Ectodermal cell (in vitro differentiated cells): Measurements from ENCODE around the gene BUD31.

Experiments
- H3K27ac ChIP-seq: 2 replicates; pipeline ENCODE4 v1.7.0; 2013; ENCODE audit warnings: mild to moderate bottlenecking, low read depth, low read length; ENCODE audit not compliant: insufficient read depth, poor library complexity, severe bottlenecking
- H3K27me3 ChIP-seq: 2 replicates; pipeline ENCODE4 v1.7.0; 2013; ENCODE audit warnings: mild to moderate bottlenecking, low read length; ENCODE audit not compliant: insufficient read depth, control insufficient read depth, poor library complexity, severe bottlenecking
- H3K36me3 ChIP-seq: one replicate; pipeline ENCODE4 v1.7.0; 2013; ENCODE audit warnings: low read length; ENCODE audit not compliant: control insufficient read depth, insufficient read depth
- H3K4me1 ChIP-seq: one replicate; pipeline ENCODE4 v1.7.0; 2013; ENCODE audit warnings: low read length; ENCODE audit not compliant: control insufficient read depth, insufficient read depth
- H3K4me3 ChIP-seq: 2 replicates; pipeline ENCODE4 v1.7.0; 2013; ENCODE audit warnings: low read depth, low read length, control low read depth; ENCODE audit not compliant: insufficient read depth
- H3K9me3 ChIP-seq: 2 replicates; pipeline ENCODE4 v1.7.0; 2013; ENCODE audit warnings: mild to moderate bottlenecking, low read length, moderate library complexity; ENCODE audit not compliant: control insufficient read depth
- WGBS, 2 experiments: methylation state at CpG; one replicate each; pipeline ENCODE4 v1.1.7; 2013; ENCODE audit warnings: missing lambda C conversion rate in 2 of 2; 5-methylcytosine and 5-hydroxymethylcytosine counted together

BUD31 gene

GRCh38 chr7:99433158-99433557 lies 24.4 kb downstream of the BUD31 start:
- Histone ChIP-seq H3K9me3 (no peaks in the 10 kb centered on the region), H3K4me3 (no peak overlapping the region), H3K36me3 (peaks cover 41% of the 10 kb centered on the region), H3K27me3 (no peaks in the 10 kb centered on the region), H3K4me1 (peaks cover 3% of the 10 kb centered on the region), H3K27ac (no peak overlapping the region)
- WGBS, 2 experiments: 93 to 94% methylated on average over 9 of the region's 9 CpGs

DNA sequence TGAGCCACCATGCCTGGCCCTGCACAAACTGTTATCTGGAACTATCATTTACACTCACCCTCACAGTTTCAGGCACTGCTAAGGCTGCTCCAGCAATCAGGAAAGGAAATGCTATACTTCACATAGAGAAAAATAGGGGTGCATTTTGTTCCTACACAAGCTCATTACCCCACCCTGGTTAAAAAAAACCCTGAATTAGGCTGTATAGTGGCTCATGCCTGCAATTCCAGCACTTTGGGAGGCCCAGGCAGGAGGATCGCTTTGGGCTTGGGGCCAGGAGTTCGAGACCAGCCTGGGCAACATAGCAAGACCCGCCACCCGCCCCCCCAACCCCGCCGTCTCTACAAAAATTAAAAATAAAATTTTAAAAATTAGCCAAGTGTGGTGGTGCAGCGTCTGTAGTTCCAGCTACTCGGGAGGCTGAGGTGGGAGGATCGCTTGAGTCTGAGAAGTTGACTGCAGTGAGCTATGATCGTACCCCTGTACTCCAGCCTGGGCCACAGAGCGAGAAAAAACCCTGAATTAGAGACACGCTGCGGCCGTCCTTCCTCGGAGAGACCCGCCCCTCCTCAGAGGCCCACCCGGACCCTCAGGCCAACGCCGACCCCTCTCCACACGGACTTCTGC lies 29.3 kb downstream of the BUD31 start:
- H3K27me3 ChIP-seq: no peaks in the 10 kb centered on the region
- peak overlapping the region; percentile 69 for H3K27ac ChIP-seq
- no peaks in the 10 kb centered on the region for H3K9me3 ChIP-seq
- WGBS, 2 experiments: 22 to 26% methylated on average over 18 to 20 of the region's 20 CpGs
- H3K4me3 ChIP-seq: peak overlapping the region; percentile 91
- H3K4me1 ChIP-seq: peaks cover 13% of the 10 kb centered on the region
- H3K36me3 ChIP-seq: peaks cover 30% of the 10 kb centered on the region

DNA sequence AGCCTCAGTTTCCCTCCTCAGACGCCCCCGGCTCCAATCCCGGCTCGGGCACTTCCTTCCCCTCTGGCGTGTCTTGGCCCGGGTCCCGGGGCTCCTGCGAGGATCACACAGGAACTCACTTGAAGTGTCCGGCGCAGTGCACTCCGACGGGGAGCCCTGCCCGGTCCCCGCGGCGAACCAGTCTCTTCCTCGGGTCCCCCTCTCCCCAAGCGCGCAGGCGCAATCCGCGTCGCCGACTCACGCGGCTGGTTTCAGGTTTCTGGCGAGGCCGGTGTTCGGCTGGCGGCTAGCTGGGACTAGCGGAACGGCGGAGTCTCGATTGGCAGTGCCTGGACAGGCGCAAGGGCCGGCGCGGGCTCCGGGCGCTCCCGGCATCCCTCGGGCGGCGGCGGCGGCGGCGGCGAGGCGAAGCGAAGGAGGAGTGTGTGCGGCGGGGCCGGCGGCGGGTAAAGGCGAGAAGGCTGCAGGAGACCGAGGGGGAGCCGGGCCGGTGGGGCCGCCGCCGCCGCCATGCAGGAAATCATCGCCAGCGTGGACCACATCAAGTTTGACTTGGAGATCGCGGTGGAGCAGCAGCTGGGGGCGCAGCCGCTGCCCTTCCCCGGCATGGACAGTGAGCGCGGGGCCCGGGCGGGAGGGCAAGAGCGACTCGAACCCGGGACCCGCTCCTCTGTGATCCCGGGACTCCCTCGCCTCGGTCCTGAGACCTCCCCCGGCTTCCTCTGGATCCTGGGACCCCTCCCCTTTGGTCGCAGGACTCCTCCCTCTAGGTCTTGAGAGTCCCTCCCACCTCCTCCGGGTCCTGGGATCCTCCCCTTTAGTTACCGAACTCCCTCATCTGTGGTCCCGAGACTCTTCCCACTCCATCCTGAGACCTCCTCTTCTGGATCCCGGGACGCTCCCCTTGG lies 30.1 kb downstream of the BUD31 start, which contains the start of the genes CPSF4 and PTCD1:
TSS of gene CPSF4 (plus strand) at position 371 of the 908 bp plus-strand sequence. CDS start at position 511, 140 bp downstream.
TSS of gene PTCD1 (minus strand) at position 226 of the 908 bp plus-strand sequence. CDS start 3,556 bp downstream, outside the sequence.
- Histone ChIP-seq H3K36me3 (peaks cover 25% of the 10 kb centered on the region), H3K27me3 (no peaks in the 10 kb centered on the region), H3K4me1 (peaks cover 13% of the 10 kb centered on the region), H3K4me3 (peak within 1 kb of the TSS; percentile 91), H3K27ac (peak within 1 kb of the TSS; percentile 86), H3K9me3 (no peaks in the 10 kb centered on the region)
- 0% methylated on average over 89 of the region's 89 CpGs for WGBS, 2 experiments

DNA sequence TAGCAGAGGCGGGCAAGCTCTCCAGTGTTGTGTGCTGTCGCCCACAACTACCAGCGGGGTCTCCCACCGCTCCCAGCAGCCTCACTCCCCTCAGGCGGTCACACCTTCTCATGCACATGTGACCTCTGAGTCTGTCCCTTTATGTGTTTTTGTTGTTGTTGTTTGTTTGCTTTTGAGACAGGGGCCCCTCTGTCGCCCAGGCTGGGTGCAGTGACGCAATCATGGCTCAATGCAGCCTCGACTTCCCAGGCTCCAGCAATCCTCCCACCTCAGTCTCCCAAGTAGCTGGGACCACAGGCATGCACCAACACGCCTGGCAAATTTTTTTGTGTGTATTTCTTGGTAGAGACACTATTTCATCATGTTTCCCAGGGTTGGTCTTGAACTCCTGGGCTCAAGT lies 31.4 kb downstream of the BUD31 start:
- no peaks in the 10 kb centered on the region for H3K9me3 ChIP-seq
- no peak overlapping the region for H3K27ac ChIP-seq
- H3K27me3 ChIP-seq: no peaks in the 10 kb centered on the region
- 69 to 70% methylated on average over 9 of the region's 9 CpGs for WGBS, 2 experiments
- peak overlapping the region; percentile 91 for H3K4me3 ChIP-seq
- peaks cover 18% of the 10 kb centered on the region for H3K36me3 ChIP-seq
- peaks cover 13% of the 10 kb centered on the region for H3K4me1 ChIP-seq

DNA sequence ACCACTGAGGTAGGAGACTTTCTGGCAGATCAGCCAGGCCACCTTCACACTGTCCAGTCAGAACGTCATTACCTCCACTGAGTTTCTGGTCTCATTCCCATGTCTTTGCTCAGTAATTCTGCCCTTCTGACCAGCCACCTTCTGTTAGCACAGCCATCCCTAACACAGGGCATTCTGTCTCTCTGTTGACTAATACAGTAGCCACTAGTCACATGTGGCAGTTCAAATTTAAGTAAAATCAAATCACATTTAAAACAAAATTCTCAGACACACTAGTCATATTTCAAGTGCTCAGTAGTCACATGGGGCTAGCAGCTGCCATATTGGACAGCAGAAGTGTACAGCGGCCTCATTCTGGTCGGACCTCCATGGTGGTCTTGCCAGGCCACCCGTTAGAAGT lies 37.3 kb downstream of the BUD31 start:
- Histone ChIP-seq H3K27me3 (no peaks in the 10 kb centered on the region), H3K36me3 (peaks cover 62% of the 10 kb centered on the region), H3K4me3 (no peak overlapping the region), H3K4me1 (no peaks in the 10 kb centered on the region), H3K9me3 (no peaks in the 10 kb centered on the region), H3K27ac (no peak overlapping the region)
- 94% methylated on average over 4 of the region's 4 CpGs for WGBS, 2 experiments

- Histone ChIP-seq H3K4me3 (no peak overlapping the region), H3K27me3 (no peaks in the 10 kb centered on the region), H3K27ac (no peak overlapping the region), H3K4me1 (no peaks in the 10 kb centered on the region), H3K9me3 (no peaks in the 10 kb centered on the region), H3K36me3 (peaks cover 62% of the 10 kb centered on the region)
- WGBS, 2 experiments: 94 to 96% methylated on average over 10 of the region's 10 CpGs
Measured at GRCh38 chr7:99447943-99448342, 39.2 kb downstream of the BUD31 start.

GRCh38 chr7:99448855-99449254 lies 40.1 kb downstream of the BUD31 start:
- H3K27ac ChIP-seq: no peak overlapping the region
- no peak overlapping the region for H3K4me3 ChIP-seq
- H3K4me1 ChIP-seq: no peaks in the 10 kb centered on the region
- peaks cover 70% of the 10 kb centered on the region for H3K36me3 ChIP-seq
- 92% methylated on average over 10 of the region's 10 CpGs for WGBS, 2 experiments
- H3K27me3 ChIP-seq: no peaks in the 10 kb centered on the region
- no peaks in the 10 kb centered on the region for H3K9me3 ChIP-seq

DNA sequence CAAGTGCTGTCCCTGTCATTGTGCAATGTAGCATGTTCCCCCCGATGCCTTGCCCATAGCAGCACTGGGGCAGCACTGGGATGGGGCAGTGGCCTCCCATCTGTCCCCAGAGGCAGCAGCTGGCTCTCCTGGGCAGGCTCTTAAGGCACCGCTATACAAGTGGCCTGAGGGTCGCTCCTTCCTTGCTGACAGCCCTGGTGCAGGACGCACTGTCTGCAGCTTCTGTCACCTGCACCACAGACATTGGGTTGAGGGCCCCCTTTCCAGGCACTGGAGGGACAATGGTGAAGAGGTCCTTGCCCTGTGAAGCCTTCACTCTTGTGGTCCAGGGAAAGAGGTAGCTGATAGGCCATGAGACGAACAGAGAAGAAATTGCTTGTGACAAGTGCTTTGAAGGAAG lies 40.6 kb downstream of the BUD31 start:
- no peaks in the 10 kb centered on the region for H3K4me1 ChIP-seq
- 95 to 97% methylated on average over 5 of the region's 5 CpGs for WGBS, 2 experiments

GRCh38 chr7:99451936-99452335 lies 43.2 kb downstream of the BUD31 start:
- peaks cover 78% of the 10 kb centered on the region for H3K36me3 ChIP-seq
- no peaks in the 10 kb centered on the region for H3K9me3 ChIP-seq
- 95 to 97% methylated on average over 8 of the region's 8 CpGs for WGBS, 2 experiments
- no peak overlapping the region for H3K27ac ChIP-seq
- no peaks in the 10 kb centered on the region for H3K4me1 ChIP-seq
- H3K4me3 ChIP-seq: no peak overlapping the region
- H3K27me3 ChIP-seq: no peaks in the 10 kb centered on the region

More for the DNA sequence above, 40.6 kb downstream of the BUD31 start:
- no peak overlapping the region for H3K27ac ChIP-seq
- H3K36me3 ChIP-seq: peaks cover 75% of the 10 kb centered on the region
- H3K27me3 ChIP-seq: no peaks in the 10 kb centered on the region
- H3K9me3 ChIP-seq: no peaks in the 10 kb centered on the region
- H3K4me3 ChIP-seq: no peak overlapping the region

DNA sequence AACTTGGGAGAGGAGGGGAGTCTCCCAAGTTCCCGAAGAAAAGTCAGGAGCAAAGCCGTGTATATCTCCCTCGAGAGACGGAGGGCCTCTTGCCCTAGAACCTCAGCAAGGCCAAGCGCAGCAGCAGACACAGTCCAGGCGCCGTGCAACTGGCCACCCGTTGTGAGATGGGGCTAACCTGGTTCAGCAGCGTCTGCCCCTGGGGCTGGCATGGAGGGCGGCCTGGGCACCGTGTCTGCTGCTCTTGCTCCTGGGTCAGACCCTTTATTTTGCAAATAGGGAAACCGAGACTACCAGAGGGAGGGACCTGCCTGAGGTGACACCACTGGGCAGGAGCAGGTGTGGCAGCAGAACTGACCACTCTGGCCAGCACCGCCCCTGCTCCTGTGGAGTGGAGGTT lies 43.8 kb downstream of the BUD31 start:
- no peak overlapping the region for H3K27ac ChIP-seq
- WGBS, 2 experiments: 94 to 95% methylated on average over 13 of the region's 13 CpGs
- peaks cover 75% of the 10 kb centered on the region for H3K36me3 ChIP-seq
- no peak overlapping the region for H3K4me3 ChIP-seq
- H3K27me3 ChIP-seq: no peaks in the 10 kb centered on the region
- no peaks in the 10 kb centered on the region for H3K9me3 ChIP-seq
- no peaks in the 10 kb centered on the region for H3K4me1 ChIP-seq
